Right ventricle myocardium superior (tissue), 1 donor: ENCODE measurements around the gene PPP1R15B. TPM values are rescaled to one million over a fixed set of nuclear protein-coding genes. Genes with fewer than 3 reads are reported as not detected.

Source experiments
- ATAC-seq: fragments of 200-7000 bp; cut with Tn5 transposase; one replicate; pipeline ENCODE4 v1.9.1; 2020; ENCODE audit warnings: mild to moderate bottlenecking; ENCODE audit not compliant: poor library complexity
- DNase-seq: peaks from one replicate; pipeline ENCODE4 v3.0.0-alpha.2; 2020
- intact Hi-C: fragments of 100-400 bp; cut with DNase I; formaldehyde crosslinking; loops from one replicate; pipeline ENCODE4 v1.11.2; 2022
- total RNA-seq: library from RNA; stranded (reverse); fragmentation: NEBNext Ultra II Directional; extraction: Animal tissue kit (Norgen Biotek cat#: 25700); gene quantifications from one replicate; pipeline ENCODE4 v1.2.1, GENCODE V29; 2021
- donor health status: DM: no; HTN: yes; CAD: no; lungs with severe emphysema.

PPP1R15B gene
- total RNA-seq, 1 donor from 2014 or later = 19.7 TPM

DNA sequence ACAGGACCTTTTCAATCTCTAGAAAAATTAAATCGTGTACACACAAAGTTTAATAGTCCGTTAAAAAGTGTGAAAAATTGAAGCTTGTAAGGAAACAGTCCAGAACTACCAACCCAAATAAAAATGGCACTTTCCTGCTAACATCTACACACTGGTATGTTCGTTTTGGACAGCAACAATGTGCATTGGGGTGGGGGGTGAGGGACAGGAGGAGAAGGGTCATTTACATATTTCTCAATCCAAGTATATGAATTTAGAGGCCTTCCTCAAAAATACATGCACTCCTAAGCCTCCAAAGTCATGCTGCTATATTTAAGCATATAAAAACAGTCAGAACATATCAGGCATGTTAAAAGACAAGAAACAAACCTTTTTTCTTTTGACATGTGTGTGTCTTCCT, 2.5 kb downstream of the PPP1R15B start:
- DNase-seq = no peak
- ATAC-seq = no peak
- intact Hi-C loops = no loop called here

- DNase-seq (no peak), ATAC-seq (no peak)
- intact Hi-C loops = no loop called here
Observed at GRCh38 chr1:204408602-204409001, 3.0 kb downstream of the PPP1R15B start.

GRCh38 chr1:204408074-204408507, 3.5 kb downstream of the PPP1R15B start:
- intact Hi-C loops = no loop called here
- DNase-seq (peak; percentile 82), ATAC-seq (no peak)

- ATAC-seq (no peak), DNase-seq (no peak)
- intact Hi-C loops = no loop called here
Observed at GRCh38 chr1:204407295-204407971, 4.2 kb downstream of the PPP1R15B start.

DNA sequence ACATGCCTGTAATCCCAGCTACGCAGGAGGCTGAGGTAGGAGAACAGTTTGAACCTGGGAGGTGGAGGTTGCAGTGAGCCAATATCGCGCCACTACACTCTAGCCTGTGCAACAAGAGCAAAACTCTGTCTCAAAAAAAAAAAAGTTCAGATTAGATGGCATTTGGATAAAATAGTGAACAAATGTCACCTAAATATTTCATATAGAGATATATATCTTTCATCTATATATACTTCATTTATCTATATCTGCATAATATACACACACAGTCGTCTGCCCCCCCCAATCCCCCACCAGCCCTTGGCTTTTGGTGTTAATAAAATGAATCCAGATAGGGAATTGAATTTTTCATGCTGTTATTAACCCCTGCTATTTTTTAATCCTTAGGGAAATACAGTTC, 5.0 kb downstream of the PPP1R15B start:
- no peak for DNase-seq
- ATAC-seq = no peak
- intact Hi-C loops = no loop called here

GRCh38 chr1:204405988-204406387, 5.6 kb downstream of the PPP1R15B start:
- ATAC-seq (no peak), DNase-seq (no peak)
- intact Hi-C loops = no loop called here

- ATAC-seq = no peak
Observed at GRCh38 chr1:204404629-204405028, 7.0 kb downstream of the PPP1R15B start.

DNA sequence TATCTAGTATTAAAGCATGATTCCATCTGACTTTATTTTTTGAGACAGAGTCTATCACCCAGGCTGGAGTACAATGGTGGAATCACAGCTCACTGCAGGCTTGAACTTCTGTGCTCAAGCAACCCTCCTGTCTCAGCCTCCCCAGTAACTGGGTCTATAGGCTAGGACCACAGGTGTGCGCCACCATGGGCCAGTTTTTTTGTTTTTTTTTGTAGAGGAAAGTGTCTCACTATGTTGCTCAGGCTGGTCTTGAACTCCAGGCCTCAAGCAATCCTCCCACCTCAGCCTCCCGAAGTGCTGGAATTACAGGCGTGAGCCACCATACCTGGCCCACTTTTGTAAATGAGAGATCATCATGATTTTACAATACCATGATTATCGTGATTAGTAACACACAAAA, 9.2 kb downstream of the PPP1R15B start:
- DNase-seq (no peak), ATAC-seq (no peak)
- intact Hi-C loops = no loop called here

More at GRCh38 chr1:204404629-204405028, 7.0 kb downstream of the PPP1R15B start:
- intact Hi-C loops = no loop called here
- DNase-seq = no peak

GRCh38 chr1:204401730-204402129, 9.9 kb downstream of the PPP1R15B start:
- ATAC-seq (no peak), DNase-seq (no peak)
- intact Hi-C loops = no loop called here

DNA sequence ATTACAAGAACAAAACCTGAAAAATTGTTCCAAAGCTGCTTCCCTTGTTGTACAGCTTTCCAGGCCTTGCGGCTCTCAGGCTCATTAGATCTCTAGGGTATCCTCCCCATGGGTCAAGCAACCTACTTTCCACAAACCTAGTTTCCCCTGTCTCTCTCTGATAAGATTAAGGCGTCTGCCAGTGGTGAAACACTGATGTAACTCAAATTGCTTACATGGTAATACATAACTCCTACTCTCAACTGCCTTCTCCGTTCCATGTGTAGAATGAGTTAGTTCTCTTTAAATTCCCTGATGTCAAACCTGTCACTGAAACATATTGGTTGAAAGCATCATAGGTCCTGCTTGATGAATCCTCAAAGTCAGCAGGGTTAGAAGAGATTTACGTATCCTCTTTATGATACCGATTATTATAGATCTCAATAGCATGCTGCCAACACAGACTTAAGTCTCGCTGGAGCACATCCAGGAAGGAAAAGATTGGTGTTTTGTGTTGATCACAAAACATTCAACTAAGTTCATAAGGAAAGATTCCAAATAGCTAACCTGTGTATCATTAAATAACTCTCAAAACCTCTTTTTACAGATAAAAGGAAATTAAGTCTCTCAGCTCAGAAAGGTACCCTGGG, 10.6 kb downstream of the PPP1R15B start:
- intact Hi-C loops = no loop called here
- no peak for ATAC-seq

GRCh38 chr1:204398197-204399125, 13.2 kb downstream of the PPP1R15B start:
- intact Hi-C loops = no loop called here
- DNase-seq = no peak
- ATAC-seq = peak; percentile 84

More for the DNA sequence above, 10.6 kb downstream of the PPP1R15B start:
- DNase-seq = no peak

DNA sequence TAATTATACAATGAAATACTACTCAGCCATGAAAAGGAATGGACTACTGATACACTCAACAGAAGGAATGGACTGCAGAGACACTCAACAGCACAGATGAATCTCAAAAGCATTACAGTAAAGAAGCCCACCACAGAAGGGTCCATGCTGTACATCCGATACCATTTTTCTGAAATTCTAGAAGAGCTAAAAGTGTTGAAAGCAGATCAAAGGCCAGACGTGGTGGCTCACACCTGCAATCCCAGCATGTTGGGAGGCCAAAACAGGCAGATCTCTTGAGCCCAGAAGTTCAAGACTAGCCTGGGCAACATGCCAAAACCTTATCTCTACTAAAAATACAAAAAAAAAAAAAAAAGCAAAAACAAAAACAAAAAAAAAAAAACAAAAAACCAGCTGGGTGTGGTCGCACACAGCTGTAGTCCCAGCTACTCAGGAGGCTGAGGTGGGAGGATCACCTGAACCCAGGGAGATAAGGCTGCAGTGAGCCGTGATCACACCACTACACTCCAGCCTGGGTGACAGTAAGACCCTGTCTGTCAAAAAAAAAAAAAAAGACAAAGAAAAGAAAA, 15.5 kb downstream of the PPP1R15B start:
- intact Hi-C loops = no loop called here
- ATAC-seq (no peak), DNase-seq (no peak)

- ATAC-seq (no peak), DNase-seq (no peak)
- intact Hi-C loops = no loop called here
Observed at GRCh38 chr1:204391629-204392028, 20.0 kb downstream of the PPP1R15B start.

DNA sequence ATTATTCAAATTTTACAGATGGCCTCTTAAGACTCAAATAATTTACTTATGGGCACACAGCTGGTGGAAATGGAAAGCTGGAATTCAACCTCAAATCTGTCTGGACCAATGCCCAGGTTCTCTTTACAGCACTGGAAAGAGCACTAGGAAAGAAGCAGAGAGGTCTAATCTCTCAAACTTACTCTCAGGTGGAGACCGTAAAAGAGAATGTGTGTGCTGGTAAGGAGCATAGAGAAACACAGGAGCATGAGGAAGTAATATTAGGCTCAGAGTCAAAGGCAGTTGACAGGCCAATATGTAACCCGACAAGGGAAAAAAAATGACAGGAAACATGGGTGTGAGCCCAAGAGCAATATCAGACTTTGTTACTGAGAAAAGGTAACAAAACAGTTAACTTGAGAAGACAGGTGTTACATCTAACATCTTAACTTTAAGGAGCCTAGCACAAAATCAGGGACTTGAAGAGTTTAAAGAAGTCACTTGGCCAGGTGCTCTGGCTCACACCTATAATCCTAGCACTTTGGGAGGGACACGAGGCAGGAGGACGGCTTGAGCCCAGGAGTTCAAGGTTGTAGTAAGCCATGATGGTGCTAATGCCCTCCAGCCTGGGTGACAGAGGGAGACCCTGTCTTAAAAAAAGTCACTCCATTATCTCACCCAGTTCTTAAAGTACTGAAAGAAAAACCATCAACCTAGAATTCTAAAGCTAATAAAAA, 20.7 kb downstream of the PPP1R15B start:
- DNase-seq (no peak), ATAC-seq (no peak)
- intact Hi-C loops = no loop called here

DNA sequence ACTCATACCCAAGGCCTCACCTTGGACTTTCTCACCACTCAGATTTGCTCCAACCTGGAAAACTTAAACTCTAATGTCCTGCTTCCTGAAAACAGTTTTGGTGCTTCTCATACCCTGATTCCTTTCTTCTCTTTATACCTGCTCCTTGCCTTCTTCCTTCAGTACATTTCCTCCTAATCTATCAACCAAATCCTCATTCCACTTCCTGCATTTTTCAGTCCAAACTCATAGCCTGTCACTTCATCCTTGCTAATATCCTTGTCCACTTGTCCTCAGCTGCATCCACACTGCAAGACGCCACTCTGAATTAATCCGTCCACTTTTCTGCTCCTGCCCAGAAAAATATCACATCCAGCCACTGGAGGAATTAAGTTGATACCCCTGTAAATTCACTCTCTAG, 25.9 kb downstream of the PPP1R15B start:
- no peak for DNase-seq
- ATAC-seq = no peak
- intact Hi-C loops = no loop called here

DNA sequence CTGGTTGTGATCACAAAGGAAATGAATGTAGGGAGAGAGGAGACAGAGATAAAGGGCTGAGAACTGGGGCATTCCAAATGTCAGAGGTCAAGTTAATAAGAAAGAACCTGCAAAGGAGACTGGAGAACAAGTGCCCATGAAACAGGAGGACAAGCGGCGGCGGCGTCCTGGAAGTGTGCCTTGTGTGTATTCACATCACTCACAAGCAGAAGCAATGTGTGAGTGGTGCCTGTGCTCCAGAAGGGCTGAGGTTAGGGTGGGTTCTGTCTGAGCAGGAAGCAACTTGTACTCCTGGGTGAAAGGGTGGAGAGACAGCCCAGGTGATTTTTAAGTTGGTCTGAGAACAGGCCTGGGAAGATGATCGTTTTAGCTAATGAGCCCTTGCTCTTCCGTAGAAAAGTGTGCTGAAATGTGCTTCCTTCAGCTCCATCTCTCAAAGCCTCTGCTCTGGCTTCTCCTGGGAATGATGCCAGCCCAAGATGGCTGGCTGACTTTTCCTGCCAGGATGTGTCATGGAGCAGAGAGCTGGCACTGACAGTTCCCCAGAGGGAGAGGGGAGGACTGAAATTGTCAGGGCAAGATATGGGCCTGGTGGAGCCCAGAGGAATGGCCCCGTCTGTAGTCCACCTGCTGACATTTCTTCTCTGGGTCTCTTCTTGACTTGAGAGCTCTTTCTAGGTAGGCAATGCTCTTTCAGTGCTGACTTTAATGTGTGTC, 26.8 kb downstream of the PPP1R15B start:
- peak; percentile 54 for DNase-seq
- intact Hi-C loops = no loop called here

GRCh38 chr1:204383163-204383904, 28.3 kb downstream of the PPP1R15B start:
- no peak for ATAC-seq
- no peak for DNase-seq
- intact Hi-C loops = no loop called here

More for the DNA sequence above, 26.8 kb downstream of the PPP1R15B start:
- ATAC-seq = peak; percentile 72
